AG08395 (cell line): ENCODE data around the gene MYO1H.

Source experiments
- DNase-seq: peaks from one replicate; pipeline ENCODE4 v3.0.0; 2012; ENCODE audit warnings: mixed read lengths, low spot score

The MYO1H gene

DNA sequence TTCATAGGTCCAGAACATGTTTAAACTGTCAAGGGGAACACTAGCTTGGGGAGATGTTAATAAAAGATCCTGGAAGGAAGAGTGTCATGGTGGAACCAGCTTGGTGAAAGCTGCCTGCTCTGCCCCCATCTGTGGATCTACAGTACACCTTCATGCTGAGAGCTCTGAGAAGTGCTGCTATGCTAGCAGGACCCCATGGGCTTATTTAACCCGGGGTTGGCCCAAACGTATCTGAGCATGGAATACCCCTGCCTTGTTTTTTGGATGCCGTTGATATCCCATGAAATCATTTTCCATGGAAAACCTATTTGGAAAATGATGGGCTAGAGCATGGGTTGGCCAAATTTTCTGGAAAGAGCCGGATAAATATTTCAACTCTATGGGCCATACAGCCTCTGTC, 144.0 kb downstream of the MYO1H start:
- no peak for DNase-seq

DNA sequence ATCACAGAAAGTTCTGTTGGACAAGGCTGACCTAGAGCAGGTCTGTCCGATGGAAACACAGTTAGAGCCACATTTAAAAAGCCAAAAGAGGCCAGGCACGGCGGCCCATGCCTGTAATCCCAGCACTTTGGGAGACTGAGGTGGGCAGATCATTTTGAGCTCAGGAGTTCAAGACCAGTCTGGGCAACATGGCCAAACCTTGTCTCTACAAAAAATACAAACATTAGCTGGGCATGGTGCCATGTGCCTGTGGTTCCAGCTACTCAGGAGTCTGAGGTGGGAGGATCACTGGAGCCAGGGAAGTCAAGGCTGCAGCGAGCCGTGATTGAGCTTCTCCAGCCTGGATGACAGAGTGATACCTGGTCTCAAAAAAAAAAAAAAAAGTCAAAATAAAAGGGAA, 144.7 kb downstream of the MYO1H start:
- no peak for DNase-seq

- DNase-seq = no peak
These were observed 145.4 kb downstream of the MYO1H start for GRCh38 chr12:109493090-109493489.

DNA sequence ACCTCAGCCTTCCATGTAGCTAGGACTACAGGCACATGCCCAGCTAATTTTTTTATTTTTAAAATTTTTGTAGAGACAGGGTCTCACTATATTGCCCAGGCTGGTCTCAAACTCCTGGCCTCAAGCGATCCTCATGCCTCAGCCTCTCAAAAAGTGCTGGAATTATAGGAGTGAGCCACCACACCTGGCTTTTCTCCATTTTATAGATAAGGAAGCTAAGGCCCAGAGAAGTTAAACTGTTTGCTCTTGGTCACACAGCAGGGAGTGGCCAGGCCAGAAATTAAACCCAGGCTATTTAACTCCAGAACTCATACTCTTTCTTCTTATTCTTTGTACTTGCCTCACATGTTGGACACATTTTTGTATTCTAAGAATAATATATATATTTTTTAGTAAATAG, 146.2 kb downstream of the MYO1H start:
- DNase-seq = no peak

DNA sequence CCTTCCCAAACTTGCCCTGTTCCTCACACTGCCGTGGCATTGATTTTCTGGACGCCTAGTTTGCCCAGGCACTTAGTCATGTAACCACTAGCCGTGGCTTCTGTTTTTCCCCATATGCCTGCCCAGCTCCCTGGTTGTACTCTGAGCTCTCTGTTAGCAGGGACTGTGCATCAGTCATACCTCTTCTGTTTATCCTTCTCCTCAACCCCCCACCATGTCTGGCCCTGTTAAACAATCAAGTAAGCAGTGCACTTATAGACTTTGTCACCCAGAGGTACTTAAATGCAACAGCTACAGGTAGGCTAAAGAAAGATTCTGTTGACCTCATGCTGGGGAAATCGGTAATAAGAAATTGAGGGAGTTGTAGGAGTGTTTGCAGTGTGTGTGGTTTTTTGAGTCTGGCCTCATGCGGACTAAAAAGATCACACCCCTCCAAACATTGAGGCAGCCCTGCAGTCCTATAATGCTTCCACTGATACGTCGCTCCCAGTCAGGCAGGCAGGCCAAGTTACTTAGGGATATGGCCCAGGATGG, 146.7 kb downstream of the MYO1H start:
- no peak for DNase-seq

GRCh38 chr12:109495012-109495411, 147.3 kb downstream of the MYO1H start:
- no peak for DNase-seq

DNA sequence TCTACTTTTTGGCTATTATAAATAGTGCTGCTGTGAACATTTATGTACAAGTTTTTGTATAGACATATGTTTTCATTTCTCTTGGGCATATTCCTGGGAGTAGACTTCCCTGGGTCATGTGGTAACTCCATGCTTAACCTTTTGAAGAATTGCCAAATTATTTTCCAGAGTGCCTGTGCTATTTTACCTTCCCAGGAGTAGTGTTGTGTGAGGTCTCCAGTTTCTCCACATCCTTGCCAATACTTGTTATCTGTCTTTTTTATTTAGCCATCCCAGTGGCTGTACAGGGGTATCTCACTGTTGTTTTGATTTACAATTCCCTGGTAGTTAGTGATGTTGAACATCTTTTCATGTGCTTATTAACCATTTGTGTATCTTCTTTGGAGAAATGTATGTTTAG, 148.6 kb downstream of the MYO1H start:
- DNase-seq = no peak

GRCh38 chr12:109497675-109498074, 150.0 kb downstream of the MYO1H start:
- no peak for DNase-seq
